Activated CD4-positive, alpha-beta memory T cell treated with anti-CD3 and anti-CD28 coated beads, Interleukin-2, amount 10 ng/mL, durations not matched to agents 7 days and 5 days (primary cell): Measurements from ENCODE around the gene SGPL1. TPM values are rescaled to one million over a fixed set of nuclear protein-coding genes. Genes with fewer than 3 reads are reported as not detected.

Experiments used
- CTCF ChIA-PET: fragments of 350-600 bp; sonication (Branson Sonifier 250); formaldehyde crosslinking; loops from one replicate; lab custom pipeline; 2021; ENCODE audit warnings: antibody characterized with exemption, inconsistent platforms; lab: Charles Lee
- POLR2A ChIA-PET: fragments of 350-600 bp; sonication (Branson Sonifier 250); formaldehyde crosslinking; loops from one replicate; lab custom pipeline; 2021; ENCODE audit warnings: antibody characterized with exemption; lab: Charles Lee
- DNase-seq: peaks from one replicate; pipeline ENCODE4 v3.0.0-alpha.2; 2020
- H3K27ac Mint-ChIP-seq: one replicate; pipeline ENCODE4 v1.8.0; 2021; ENCODE audit warnings: mild to moderate bottlenecking, mixed read lengths
- H3K27me3 Mint-ChIP-seq: one replicate; pipeline ENCODE4 v1.8.0; 2021; ENCODE audit warnings: mixed read lengths
- H3K36me3 Mint-ChIP-seq: one replicate; pipeline ENCODE4 v1.8.0; 2021; ENCODE audit warnings: low read depth, mixed read lengths
- H3K4me1 Mint-ChIP-seq: one replicate; pipeline ENCODE4 v1.8.0; 2021; ENCODE audit warnings: mixed read lengths
- H3K4me3 Mint-ChIP-seq: one replicate; pipeline ENCODE4 v1.8.0; 2021; ENCODE audit warnings: mild to moderate bottlenecking, mixed read lengths
- H3K9me3 Mint-ChIP-seq: one replicate; pipeline ENCODE4 v1.8.0; 2021; ENCODE audit warnings: mixed read lengths
- total RNA-seq, 2 experiments: library from RNA; stranded (reverse); gene quantifications; one replicate each; pipeline ENCODE4 v1.2.3, GENCODE V29; 2021

Gene SGPL1
- total RNA-seq, 2 experiments from 2014 or later: 25.8 to 28.5 TPM

GRCh38 chr10:70776455-70777005 is 39.2 kb upstream of the SGPL1 start:
- Mint-ChIP-seq H3K27me3 (no peaks in the 10 kb centered on the region), H3K9me3 (no peaks in the 10 kb centered on the region), H3K4me1 (no peaks in the 10 kb centered on the region), H3K27ac (no peak overlapping the region), H3K36me3 (no peaks in the 10 kb centered on the region), H3K4me3 (no peak overlapping the region)
- POLR2A ChIA-PET: no interaction called here
- no peak for DNase-seq
- CTCF ChIA-PET: no interaction called here

- H3K4me1 Mint-ChIP-seq: no peaks in the 10 kb centered on the region
- no peak overlapping the region for H3K27ac Mint-ChIP-seq
- H3K36me3 Mint-ChIP-seq: no peaks in the 10 kb centered on the region
- no peak overlapping the region for H3K4me3 Mint-ChIP-seq
- CTCF ChIA-PET: no interaction called here
- no peak for DNase-seq
- POLR2A ChIA-PET: no interaction called here
- no peaks in the 10 kb centered on the region for H3K9me3 Mint-ChIP-seq
- no peaks in the 10 kb centered on the region for H3K27me3 Mint-ChIP-seq
Measured at GRCh38 chr10:70777063-70777875, 38.5 kb upstream of the SGPL1 start.

- H3K27ac Mint-ChIP-seq: no peak overlapping the region
- H3K9me3 Mint-ChIP-seq: no peaks in the 10 kb centered on the region
- no peak for DNase-seq
- CTCF ChIA-PET: no interaction called here
- H3K36me3 Mint-ChIP-seq: no peaks in the 10 kb centered on the region
- H3K4me1 Mint-ChIP-seq: no peaks in the 10 kb centered on the region
- no peaks in the 10 kb centered on the region for H3K27me3 Mint-ChIP-seq
- POLR2A ChIA-PET: no interaction called here
- no peak overlapping the region for H3K4me3 Mint-ChIP-seq
Measured at GRCh38 chr10:70778267-70778924, 37.4 kb upstream of the SGPL1 start.

- Mint-ChIP-seq H3K9me3 (no peaks in the 10 kb centered on the region), H3K36me3 (no peaks in the 10 kb centered on the region), H3K4me3 (no peak overlapping the region), H3K27ac (no peak overlapping the region), H3K27me3 (no peaks in the 10 kb centered on the region), H3K4me1 (no peaks in the 10 kb centered on the region)
- DNase-seq: no peak
- CTCF ChIA-PET: no interaction called here
- POLR2A ChIA-PET: no interaction called here
Measured at GRCh38 chr10:70779088-70779487, 36.7 kb upstream of the SGPL1 start.

GRCh38 chr10:70779511-70780369 is 36.0 kb upstream of the SGPL1 start:
- POLR2A ChIA-PET: no interaction called here
- H3K27me3 Mint-ChIP-seq: no peaks in the 10 kb centered on the region
- H3K4me1 Mint-ChIP-seq: peaks cover 1% of the 10 kb centered on the region
- DNase-seq: no peak
- CTCF ChIA-PET: no interaction called here
- no peaks in the 10 kb centered on the region for H3K36me3 Mint-ChIP-seq
- H3K4me3 Mint-ChIP-seq: no peak overlapping the region
- H3K9me3 Mint-ChIP-seq: no peaks in the 10 kb centered on the region
- no peak overlapping the region for H3K27ac Mint-ChIP-seq

GRCh38 chr10:70780370-70780760 is 35.4 kb upstream of the SGPL1 start:
- Mint-ChIP-seq H3K27ac (no peak overlapping the region), H3K4me1 (peaks cover 6% of the 10 kb centered on the region)
- CTCF ChIA-PET: no interaction called here

GRCh38 chr10:70780772-70781171 is 35.0 kb upstream of the SGPL1 start:
- H3K9me3 Mint-ChIP-seq: no peaks in the 10 kb centered on the region
- peaks cover 6% of the 10 kb centered on the region for H3K4me1 Mint-ChIP-seq
- no peak overlapping the region for H3K4me3 Mint-ChIP-seq
- POLR2A ChIA-PET: no interaction called here
- H3K27ac Mint-ChIP-seq: no peak overlapping the region
- CTCF ChIA-PET: no interaction called here
- no peaks in the 10 kb centered on the region for H3K27me3 Mint-ChIP-seq
- DNase-seq: no peak
- no peaks in the 10 kb centered on the region for H3K36me3 Mint-ChIP-seq

More at GRCh38 chr10:70780370-70780760, 35.4 kb upstream of the SGPL1 start:
- Mint-ChIP-seq H3K36me3 (no peaks in the 10 kb centered on the region), H3K9me3 (no peaks in the 10 kb centered on the region), H3K4me3 (no peak overlapping the region), H3K27me3 (no peaks in the 10 kb centered on the region)
- POLR2A ChIA-PET: no interaction called here
- DNase-seq: no peak

- Mint-ChIP-seq H3K27ac (no peak overlapping the region), H3K9me3 (no peaks in the 10 kb centered on the region), H3K4me3 (no peak overlapping the region), H3K36me3 (no peaks in the 10 kb centered on the region), H3K27me3 (peaks cover 2% of the 10 kb centered on the region), H3K4me1 (peaks cover 8% of the 10 kb centered on the region)
- DNase-seq: no peak
- ChIA-PET CTCF (no interaction called here), POLR2A (no interaction called here)
Measured at GRCh38 chr10:70781461-70782051, 34.2 kb upstream of the SGPL1 start.

GRCh38 chr10:70782086-70782745 is 33.5 kb upstream of the SGPL1 start:
- Mint-ChIP-seq H3K36me3 (no peaks in the 10 kb centered on the region), H3K4me1 (peaks cover 13% of the 10 kb centered on the region), H3K4me3 (no peak overlapping the region), H3K9me3 (no peaks in the 10 kb centered on the region), H3K27ac (no peak overlapping the region), H3K27me3 (peaks cover 6% of the 10 kb centered on the region)
- POLR2A ChIA-PET: no interaction called here
- CTCF ChIA-PET: no interaction called here
- no peak for DNase-seq

GRCh38 chr10:70782746-70783680 is 32.7 kb upstream of the SGPL1 start:
- Mint-ChIP-seq H3K27me3 (peaks cover 6% of the 10 kb centered on the region), H3K27ac (no peak overlapping the region), H3K4me3 (no peak overlapping the region), H3K9me3 (no peaks in the 10 kb centered on the region), H3K36me3 (no peaks in the 10 kb centered on the region), H3K4me1 (peaks cover 15% of the 10 kb centered on the region)
- DNase-seq: no peak
- POLR2A ChIA-PET: no interaction called here
- CTCF ChIA-PET: interaction anchor here (0.6 kb wide), 1 partner anchor 823 kb away, joined by 4 read pairs; no protein-coding TSS in a partner anchor

GRCh38 chr10:70784016-70784415 is 31.7 kb upstream of the SGPL1 start:
- Mint-ChIP-seq H3K36me3 (no peaks in the 10 kb centered on the region), H3K4me3 (no peak overlapping the region), H3K9me3 (no peaks in the 10 kb centered on the region), H3K27ac (no peak overlapping the region), H3K27me3 (peaks cover 12% of the 10 kb centered on the region), H3K4me1 (peaks cover 15% of the 10 kb centered on the region)
- ChIA-PET POLR2A (no interaction called here), CTCF (no interaction called here)
- DNase-seq: no peak
